ENCODE measurements around the gene SLIT3.

- TF ChIP-seq EZH2phosphoT487 (IDR thresholded peaks at IDR 0.05; ENCODE audit: borderline replicate concordance) = no peak
- TF ChIP-seq CTCF (conservative IDR thresholded peaks at IDR 0.05; ENCODE audit: low read length) = no peak
These were observed 127.6 kb downstream of the SLIT3 start for GRCh38 chr5:169173372-169173771.

All from Loucy (cell line).